ENCODE results near the gene HGFAC.

The HGFAC gene

DNA sequence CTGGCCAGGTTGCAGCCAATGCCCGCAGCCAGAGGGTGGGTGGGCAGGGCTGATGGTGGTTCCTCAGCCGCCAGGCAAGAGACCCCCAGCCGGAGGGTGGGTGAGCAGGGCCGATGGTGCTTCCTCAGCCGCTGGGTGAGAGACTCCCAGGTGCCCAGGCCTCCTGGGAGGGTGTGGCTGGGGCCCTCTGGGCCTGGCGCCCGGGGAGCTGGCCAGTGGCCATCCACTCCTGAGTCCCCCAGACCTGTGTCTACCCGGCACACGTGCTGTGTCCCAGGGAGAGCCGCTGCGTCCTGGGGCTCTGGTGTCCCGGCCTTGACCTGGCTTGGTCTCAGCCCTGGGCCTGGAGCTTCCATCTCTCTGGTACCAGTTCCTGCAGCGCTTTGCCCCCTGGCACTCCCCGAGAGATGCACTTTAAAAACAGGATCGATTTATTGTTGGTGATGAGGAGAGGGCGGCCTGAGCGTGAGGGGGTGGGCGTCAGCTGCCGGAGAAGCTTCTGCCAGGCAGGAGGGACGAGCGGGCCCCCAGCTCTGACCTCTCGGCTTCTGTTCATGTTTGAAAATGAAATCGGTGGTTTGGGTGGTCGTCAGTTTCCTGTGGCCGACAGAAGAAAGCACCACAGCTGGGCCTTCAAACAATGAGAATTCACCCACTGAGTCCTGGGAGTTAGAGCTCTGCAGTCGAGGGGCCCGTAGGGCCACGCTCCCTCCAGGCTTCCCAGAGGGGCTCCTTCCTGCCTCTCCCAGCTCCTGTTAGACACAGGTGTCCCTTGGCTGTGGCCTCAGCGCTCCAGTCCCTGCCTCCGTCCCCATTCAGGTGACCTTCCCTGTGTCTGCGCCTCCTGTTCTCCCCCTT lies 27.8 kb downstream of the HGFAC start:
- Histone ChIP-seq H3K9me3 (ENCODE audit: control insufficient read depth, insufficient read depth, low read length) (no peaks in the 10 kb centered on the region), H3K36me3 (ENCODE audit: control insufficient read depth, insufficient read depth, low read length) (no peaks in the 10 kb centered on the region), H3K4me1 (ENCODE audit: control insufficient read depth, insufficient read depth, low read length) (peaks cover 3% of the 10 kb centered on the region), H3K27ac (ENCODE audit: low read length) (no peak overlapping the region), H3K27me3 (ENCODE audit: control insufficient read depth, insufficient read depth, low read length) (no peaks in the 10 kb centered on the region), H3K4me3 (ENCODE audit: low read length) (no peak overlapping the region)
- no peak for DNase-seq (ENCODE audit: low read depth, low spot score)
- WGBS (ENCODE audit: insufficient coverage, insufficient read length) = no CpG with 5 or more reads among the region's 31 CpGs

DNA sequence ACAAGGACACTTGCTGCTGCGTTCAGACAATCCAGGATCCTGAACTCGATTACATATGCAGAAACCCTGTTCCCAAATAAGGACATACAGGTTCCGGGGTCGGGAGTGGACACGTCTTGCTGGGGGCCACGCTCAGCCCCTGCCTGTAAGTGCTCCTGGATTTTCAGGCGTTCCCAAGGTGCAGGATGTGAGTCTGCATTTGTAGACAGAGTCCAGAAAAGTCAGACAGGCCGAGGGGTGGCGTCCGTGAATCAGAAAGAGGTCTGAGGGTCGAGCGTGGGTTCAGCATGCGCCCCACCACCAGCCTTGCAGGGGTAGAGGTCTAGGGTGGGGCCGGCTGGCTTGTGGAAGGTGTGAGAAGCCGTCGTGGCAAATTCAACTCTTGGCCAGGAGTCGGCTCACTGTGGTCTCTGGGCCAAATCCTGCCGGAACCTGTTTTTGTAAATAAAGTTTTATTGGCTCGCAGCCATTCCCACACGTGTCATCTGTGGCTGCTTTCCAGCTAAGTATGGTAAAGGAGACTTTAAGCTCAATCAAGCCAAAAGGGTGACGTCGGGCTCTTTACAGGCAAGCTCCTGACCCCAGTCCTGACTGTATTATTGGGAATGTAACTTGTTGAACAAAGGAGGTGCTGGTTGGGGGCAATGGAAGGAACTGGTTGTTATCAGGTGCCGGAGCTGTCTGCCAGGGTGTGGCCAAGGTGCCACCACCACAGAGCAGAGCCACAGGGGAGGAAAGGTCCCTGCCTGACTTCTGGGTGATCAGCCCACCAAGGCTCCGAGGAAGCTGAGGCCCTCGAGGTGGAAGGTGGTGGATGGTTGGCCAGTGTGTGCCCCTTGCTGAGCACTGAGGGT lies 28.7 kb downstream of the HGFAC start:
- H3K36me3 ChIP-seq (ENCODE audit: control insufficient read depth, insufficient read depth, low read length) = no peaks in the 10 kb centered on the region

DNA sequence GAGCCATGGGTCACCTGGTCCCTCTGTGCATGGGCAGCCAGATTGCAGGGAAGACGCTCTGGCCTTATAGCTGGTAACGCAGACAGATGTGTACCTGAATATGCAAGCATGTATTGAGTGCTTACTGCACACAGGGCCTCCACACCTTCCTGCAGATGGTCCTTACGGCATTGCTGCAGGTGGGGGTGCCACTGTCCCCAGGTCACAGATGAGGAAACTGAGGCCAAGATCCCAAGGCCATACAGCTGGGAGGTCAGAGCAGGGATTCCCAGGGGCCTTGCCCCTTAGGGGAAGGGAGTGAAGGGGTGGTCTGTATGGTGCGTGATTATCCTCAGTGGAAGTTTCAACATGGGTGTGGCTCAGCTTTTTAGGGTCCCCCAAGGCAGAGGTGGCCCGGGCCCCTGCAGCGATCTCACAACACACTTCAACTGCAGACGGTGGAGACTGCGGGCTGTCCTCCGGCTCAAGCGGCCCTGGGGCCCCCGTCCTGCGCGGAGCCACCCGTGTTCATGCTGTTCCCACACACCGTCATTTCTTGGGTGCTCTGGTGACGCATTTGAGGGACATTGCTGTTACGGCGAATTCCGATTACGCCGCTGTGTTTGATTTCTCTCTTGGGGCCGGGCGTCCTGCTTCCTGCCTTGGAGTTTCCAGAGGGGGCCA lies 29.5 kb downstream of the HGFAC start:
- Histone ChIP-seq H3K27ac (ENCODE audit: low read length) (no peak overlapping the region), H3K4me1 (ENCODE audit: control insufficient read depth, insufficient read depth, low read length) (peaks cover 3% of the 10 kb centered on the region), H3K27me3 (ENCODE audit: control insufficient read depth, insufficient read depth, low read length) (no peaks in the 10 kb centered on the region), H3K36me3 (ENCODE audit: control insufficient read depth, insufficient read depth, low read length) (no peaks in the 10 kb centered on the region), H3K4me3 (ENCODE audit: low read length) (no peak overlapping the region), H3K9me3 (ENCODE audit: control insufficient read depth, insufficient read depth, low read length) (no peaks in the 10 kb centered on the region)
- no CpG with 5 or more reads among the region's 23 CpGs for WGBS (ENCODE audit: insufficient coverage, insufficient read length)
- no peak for DNase-seq (ENCODE audit: low read depth, low spot score)

More for the DNA sequence above, 28.7 kb downstream of the HGFAC start:
- Histone ChIP-seq H3K4me1 (ENCODE audit: control insufficient read depth, insufficient read depth, low read length) (peaks cover 3% of the 10 kb centered on the region), H3K27me3 (ENCODE audit: control insufficient read depth, insufficient read depth, low read length) (no peaks in the 10 kb centered on the region), H3K9me3 (ENCODE audit: control insufficient read depth, insufficient read depth, low read length) (no peaks in the 10 kb centered on the region), H3K27ac (ENCODE audit: low read length) (no peak overlapping the region), H3K4me3 (ENCODE audit: low read length) (no peak overlapping the region)
- DNase-seq (ENCODE audit: low read depth, low spot score) = no peak
- no CpG with 5 or more reads among the region's 25 CpGs for WGBS (ENCODE audit: insufficient coverage, insufficient read length)

DNA sequence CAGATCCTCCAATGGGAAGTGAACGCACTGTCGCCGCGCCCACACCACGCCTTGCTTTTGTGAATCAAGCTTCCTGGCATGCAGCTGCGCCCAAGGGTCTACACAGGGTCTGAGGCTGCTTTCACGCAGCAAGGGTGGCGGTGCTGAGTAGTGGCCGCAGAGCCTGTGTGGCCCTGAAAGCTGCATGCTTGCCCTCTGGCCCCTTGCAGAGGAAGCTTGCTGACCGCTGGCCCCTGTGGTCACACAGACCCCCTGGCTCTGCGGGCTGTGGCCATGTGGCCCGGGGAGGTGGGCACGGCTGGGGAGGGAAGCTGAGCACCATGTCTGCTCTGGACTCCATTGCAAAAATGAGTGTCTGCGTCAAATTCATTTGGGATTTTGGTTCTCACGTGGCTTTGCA lies 30.1 kb downstream of the HGFAC start:
- DNase-seq (ENCODE audit: low read depth, low spot score) = no peak
- Histone ChIP-seq H3K36me3 (ENCODE audit: control insufficient read depth, insufficient read depth, low read length) (no peaks in the 10 kb centered on the region), H3K4me1 (ENCODE audit: control insufficient read depth, insufficient read depth, low read length) (peaks cover 3% of the 10 kb centered on the region), H3K4me3 (ENCODE audit: low read length) (no peak overlapping the region), H3K27ac (ENCODE audit: low read length) (no peak overlapping the region), H3K9me3 (ENCODE audit: control insufficient read depth, insufficient read depth, low read length) (no peaks in the 10 kb centered on the region), H3K27me3 (ENCODE audit: control insufficient read depth, insufficient read depth, low read length) (no peaks in the 10 kb centered on the region)
- WGBS (ENCODE audit: insufficient coverage, insufficient read length) = no CpG with 5 or more reads among the region's 15 CpGs

DNA sequence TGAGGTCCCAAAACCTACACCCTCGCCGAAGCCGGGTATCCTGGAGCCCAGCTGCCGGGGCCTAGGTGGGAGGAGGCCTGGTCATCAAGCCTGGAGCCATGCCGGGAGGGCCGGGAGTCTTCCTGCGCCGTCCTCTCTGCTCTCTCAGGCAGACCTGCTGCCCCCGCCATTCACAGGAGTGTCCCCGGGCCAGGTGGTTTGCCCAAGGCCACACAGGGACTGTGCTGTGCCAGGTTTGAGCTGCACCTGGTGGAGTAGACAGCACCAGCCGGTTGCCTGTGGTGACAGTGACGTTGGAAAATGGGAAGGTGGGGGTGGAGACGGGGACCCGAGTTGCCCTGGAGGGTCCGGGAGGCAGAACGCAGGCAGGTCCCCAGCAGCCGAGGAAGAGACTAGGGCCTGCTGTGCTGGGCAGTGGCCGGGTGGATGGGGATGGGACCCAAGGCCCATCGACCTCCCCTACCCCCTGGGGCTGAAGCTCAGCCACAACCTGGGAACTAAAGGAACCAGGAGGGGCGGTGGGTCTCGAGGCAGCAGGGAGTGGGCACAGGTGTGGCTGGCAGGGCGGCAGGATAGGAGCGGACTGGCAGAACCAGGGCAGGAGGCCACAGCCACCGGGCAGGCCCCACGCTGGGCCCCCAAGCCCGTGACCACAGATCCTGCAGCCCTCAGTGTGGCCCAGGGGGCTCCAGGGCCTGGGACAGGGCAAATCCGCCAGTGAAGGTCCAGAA lies 30.8 kb downstream of the HGFAC start:
- Histone ChIP-seq H3K9me3 (ENCODE audit: control insufficient read depth, insufficient read depth, low read length) (no peaks in the 10 kb centered on the region), H3K4me1 (ENCODE audit: control insufficient read depth, insufficient read depth, low read length) (peaks cover 2% of the 10 kb centered on the region), H3K36me3 (ENCODE audit: control insufficient read depth, insufficient read depth, low read length) (no peaks in the 10 kb centered on the region), H3K27ac (ENCODE audit: low read length) (no peak overlapping the region), H3K4me3 (ENCODE audit: low read length) (no peak overlapping the region), H3K27me3 (ENCODE audit: control insufficient read depth, insufficient read depth, low read length) (no peaks in the 10 kb centered on the region)
- DNase-seq (ENCODE audit: low read depth, low spot score) = no peak
- WGBS (ENCODE audit: insufficient coverage, insufficient read length) = no CpG with 5 or more reads among the region's 27 CpGs

DNA sequence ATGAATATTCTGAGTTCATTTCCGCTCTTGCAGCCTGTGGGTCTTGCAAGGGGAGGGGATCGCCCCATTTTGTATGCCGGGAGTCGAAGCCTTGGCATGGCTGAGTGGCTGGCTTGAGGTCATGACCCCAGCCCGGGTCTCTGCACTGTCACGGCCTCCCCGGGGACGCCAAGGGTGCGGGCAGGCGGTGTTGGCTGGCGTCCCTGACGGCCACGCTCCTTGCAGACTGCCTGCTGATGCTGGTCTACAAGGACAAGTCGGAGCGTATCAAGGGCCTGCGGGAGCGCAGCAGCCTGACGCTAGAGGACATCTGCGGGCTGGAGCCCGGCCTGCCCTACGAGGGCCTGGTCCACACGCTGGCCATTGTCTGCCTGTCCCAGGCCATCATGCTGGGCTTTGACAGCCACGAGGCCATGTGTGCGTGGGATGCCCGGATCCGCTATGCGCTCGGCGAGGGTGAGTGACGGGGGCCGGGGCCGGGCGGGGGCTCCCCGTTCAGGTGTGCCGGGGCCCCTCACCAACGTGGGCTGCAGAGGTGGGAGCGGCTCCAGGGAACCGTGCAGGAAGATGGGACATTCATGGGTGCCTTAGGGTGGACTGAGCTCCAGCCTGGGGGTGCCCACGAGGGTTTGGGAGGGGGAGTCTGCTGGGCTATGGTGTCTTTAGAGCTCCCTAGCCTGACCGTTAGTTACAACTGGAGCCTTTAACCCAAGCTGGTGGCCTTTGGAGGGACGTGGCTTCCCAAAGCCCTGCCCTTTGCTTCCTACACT lies 31.6 kb downstream of the HGFAC start:
- no peak for DNase-seq (ENCODE audit: low read depth, low spot score)
- no CpG with 5 or more reads among the region's 41 CpGs for WGBS (ENCODE audit: insufficient coverage, insufficient read length)

DNA sequence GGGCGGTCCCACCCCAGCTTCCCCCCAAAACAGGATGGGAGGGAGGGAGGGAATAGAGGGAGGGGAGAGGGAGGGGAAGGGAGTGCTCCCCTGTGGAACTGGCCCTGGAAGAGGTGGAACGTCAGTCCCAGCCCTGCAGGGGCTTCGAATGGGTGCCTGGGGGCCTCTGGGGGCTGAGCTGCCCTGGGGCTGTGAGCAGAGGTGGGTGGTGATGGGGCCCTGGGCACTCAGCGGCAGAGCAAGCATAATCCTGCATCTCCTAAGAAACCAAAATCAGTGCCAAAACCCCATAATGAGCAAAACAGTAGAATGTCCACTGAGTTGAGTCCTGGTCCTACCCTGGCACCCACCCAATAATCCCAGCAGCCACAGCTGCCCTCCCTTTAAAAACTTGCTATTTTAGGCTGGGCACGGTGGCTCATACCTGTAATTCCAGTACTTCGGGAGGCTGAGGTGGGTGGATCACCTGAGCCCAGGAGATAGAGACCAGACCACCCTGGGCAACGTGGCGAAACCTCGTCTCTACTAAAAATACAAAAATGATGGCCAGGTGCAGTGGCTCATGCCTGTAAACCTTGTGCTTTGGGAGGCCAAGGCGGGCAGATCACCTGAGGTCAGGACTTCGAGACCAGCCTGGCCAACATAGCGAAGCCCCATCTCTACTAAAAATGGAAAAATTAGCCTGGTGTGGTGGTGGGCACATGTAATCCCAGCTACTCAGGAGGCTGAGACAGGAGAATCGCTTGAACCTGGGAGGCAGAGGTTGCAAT lies 32.4 kb downstream of the HGFAC start:
- Histone ChIP-seq H3K9me3 (ENCODE audit: control insufficient read depth, insufficient read depth, low read length) (no peaks in the 10 kb centered on the region), H3K27ac (ENCODE audit: low read length) (no peak overlapping the region), H3K27me3 (ENCODE audit: control insufficient read depth, insufficient read depth, low read length) (no peaks in the 10 kb centered on the region), H3K4me1 (ENCODE audit: control insufficient read depth, insufficient read depth, low read length) (peaks cover 2% of the 10 kb centered on the region), H3K4me3 (ENCODE audit: low read length) (no peak overlapping the region), H3K36me3 (ENCODE audit: control insufficient read depth, insufficient read depth, low read length) (no peaks in the 10 kb centered on the region)
- DNase-seq (ENCODE audit: low read depth, low spot score) = no peak
- no CpG with 5 or more reads among the region's 13 CpGs for WGBS (ENCODE audit: insufficient coverage, insufficient read length)

More for the DNA sequence above, 31.6 kb downstream of the HGFAC start:
- Histone ChIP-seq H3K36me3 (ENCODE audit: control insufficient read depth, insufficient read depth, low read length) (no peaks in the 10 kb centered on the region), H3K4me1 (ENCODE audit: control insufficient read depth, insufficient read depth, low read length) (peaks cover 2% of the 10 kb centered on the region), H3K27ac (ENCODE audit: low read length) (no peak overlapping the region), H3K27me3 (ENCODE audit: control insufficient read depth, insufficient read depth, low read length) (no peaks in the 10 kb centered on the region), H3K4me3 (ENCODE audit: low read length) (no peak overlapping the region), H3K9me3 (ENCODE audit: control insufficient read depth, insufficient read depth, low read length) (no peaks in the 10 kb centered on the region)

DNA sequence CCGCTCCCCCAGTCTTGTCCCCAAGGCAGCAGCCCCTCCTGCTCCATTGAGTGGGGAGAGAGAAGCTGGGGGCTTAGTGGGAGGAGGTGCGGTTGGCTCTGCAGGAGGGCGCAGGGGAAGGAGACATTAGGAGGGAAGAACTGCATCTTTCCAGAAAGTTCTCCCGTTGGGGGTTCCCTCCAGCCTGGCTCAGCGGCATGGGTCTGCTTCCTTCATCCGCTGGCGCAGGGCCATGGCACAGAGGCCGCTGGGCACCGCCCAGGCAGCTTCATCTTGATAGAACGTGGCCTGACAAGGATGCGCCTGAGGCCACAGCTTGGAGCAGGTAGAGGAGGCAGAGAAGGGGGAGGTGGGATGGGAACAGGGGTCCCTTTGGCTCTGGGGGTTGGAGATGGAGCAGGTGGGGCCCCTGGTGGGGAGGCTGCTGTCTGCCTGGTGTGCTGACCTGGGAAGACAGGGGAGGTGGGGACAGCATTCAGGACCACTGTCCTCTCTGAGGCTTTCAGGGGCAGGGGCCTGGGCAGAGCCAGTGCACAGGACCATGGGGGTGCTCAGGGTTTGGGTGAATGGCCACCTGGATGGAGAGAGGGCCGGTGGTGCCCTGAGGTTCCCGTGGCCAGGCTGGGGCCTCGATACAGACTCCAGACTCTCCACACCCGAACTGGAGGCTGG lies 33.4 kb downstream of the HGFAC start:
- DNase-seq (ENCODE audit: low read depth, low spot score) = no peak
- H3K4me3 ChIP-seq (ENCODE audit: low read length) = no peak overlapping the region
- H3K9me3 ChIP-seq (ENCODE audit: control insufficient read depth, insufficient read depth, low read length) = no peaks in the 10 kb centered on the region
- peaks cover 2% of the 10 kb centered on the region for H3K4me1 ChIP-seq (ENCODE audit: control insufficient read depth, insufficient read depth, low read length)
- no peak overlapping the region for H3K27ac ChIP-seq (ENCODE audit: low read length)
- H3K36me3 ChIP-seq (ENCODE audit: control insufficient read depth, insufficient read depth, low read length) = no peaks in the 10 kb centered on the region
- WGBS (ENCODE audit: insufficient coverage, insufficient read length) = no CpG with 5 or more reads among the region's 15 CpGs
- H3K27me3 ChIP-seq (ENCODE audit: control insufficient read depth, insufficient read depth, low read length) = no peaks in the 10 kb centered on the region

Data from iPS DF 6.9 (cell line).